H1 (cell line): ENCODE data around the gene MESD. TPM values are rescaled to one million over a fixed set of nuclear protein-coding genes. Genes with fewer than 3 reads are reported as not detected.

Experiments used
- CTCF ChIA-PET: fragments of 300-600 bp; sonication (Branson Sonifier 250); formaldehyde crosslinking; loops from one replicate; lab custom pipeline; 2021; ENCODE audit not compliant: partially characterized antibody; lab: Charles Lee
- POLR2A ChIA-PET: fragments of 300-600 bp; sonication (Branson Sonifier 250); formaldehyde crosslinking; loops from one replicate; lab custom pipeline; 2021; ENCODE audit warnings: inconsistent platforms; ENCODE audit not compliant: partially characterized antibody; lab: Charles Lee
- DNase-seq, 2 experiments: peaks; one replicate each; pipeline versions ENCODE4 v3.0.0 to v3.0.0-alpha.2; 2010 to 2022; ENCODE audit warnings: low spot score in 2 of 2, low read depth in 1 of 2, mixed read lengths in 1 of 2
- FAIRE-seq: peaks from 2 replicates; lab custom pipeline; 2011; peaks lifted over from hg19 to GRCh38; lab: Jason Lieb, UNC
- H2AFZ ChIP-seq: 2 replicates; pipeline ENCODE4 v1.8.1; 2012; ENCODE audit warnings: low read length, inconsistent platforms
- H2AK5ac ChIP-seq: 2 replicates; pipeline ENCODE4 v1.6.1; 2013; ENCODE audit warnings: low read depth, low read length
- H2BK120ac ChIP-seq: replicated peaks from 2 replicates; pipeline ENCODE3; 2013; ENCODE audit warnings: low read depth, low read length, inconsistent platforms
- H2BK12ac ChIP-seq: 2 replicates; pipeline ENCODE4 v1.6.1; 2013; ENCODE audit warnings: low read depth, low read length
- H2BK15ac ChIP-seq: 2 replicates; pipeline ENCODE4 v1.6.1; 2013; ENCODE audit warnings: low read length
- H2BK20ac ChIP-seq: 2 replicates; pipeline ENCODE4 v1.6.1; 2013; ENCODE audit warnings: low read length
- H2BK5ac ChIP-seq: 2 replicates; pipeline ENCODE4 v1.6.1; 2013; ENCODE audit warnings: low read depth, low read length
- H3K14ac ChIP-seq: 2 replicates; pipeline ENCODE4 v1.6.1; 2013; ENCODE audit warnings: inconsistent platforms; ENCODE audit not compliant: insufficient read length
- H3K18ac ChIP-seq: 2 replicates; pipeline ENCODE4 v1.6.1; 2013; ENCODE audit warnings: low read length; ENCODE audit errors: extremely low read depth
- H3K23ac ChIP-seq: 2 replicates; pipeline ENCODE4 v1.6.1; 2013; ENCODE audit warnings: inconsistent platforms; ENCODE audit not compliant: insufficient read length
- H3K23me2 ChIP-seq: 2 replicates; pipeline ENCODE4 v1.6.1; 2013; ENCODE audit warnings: low read depth, low read length
- H3K27ac ChIP-seq: 2 replicates; pipeline ENCODE4 v1.6.1; 2011; ENCODE audit warnings: low read depth, low read length, inconsistent platforms
- H3K27me3 ChIP-seq, 4 experiments: replicated peaks in 1 of 4; 1 replicate in 1 of 4; 2 replicates in 3 of 4; pipeline versions ENCODE4 v1.6.1 to v1.8.1; 2011 to 2013; ENCODE audit warnings: low read length in 3 of 4, mild to moderate bottlenecking in 3 of 4, inconsistent platforms in 2 of 4, mixed read lengths in 2 of 4, moderate library complexity in 1 of 4; ENCODE audit not compliant: control insufficient read depth in 3 of 4, insufficient read depth in 3 of 4; ENCODE audit errors: extremely low read depth in 1 of 4
- H3K36me3 ChIP-seq, 4 experiments: 2 replicates each; pipeline versions ENCODE4 v1.6.1 to v1.8.1; 2011 to 2013; ENCODE audit warnings: mild to moderate bottlenecking in 4 of 4, low read length in 3 of 4, moderate library complexity in 2 of 4, control low read depth in 1 of 4, inconsistent platforms in 1 of 4; ENCODE audit not compliant: insufficient read depth in 4 of 4, control insufficient read depth in 2 of 4
- H3K4ac ChIP-seq: replicated peaks from 2 replicates; pipeline ENCODE3; 2013; ENCODE audit warnings: low read length, low read depth, mixed read lengths, inconsistent platforms; ENCODE audit not compliant: insufficient read length
- H3K4me1 ChIP-seq, 4 experiments: replicated peaks in 1 of 4; 1 replicate in 1 of 4; 2 replicates in 3 of 4; pipeline versions ENCODE4 v1.6.1 to v1.8.1; 2011 to 2013; ENCODE audit warnings: low read length in 3 of 4, inconsistent platforms in 2 of 4, mixed read lengths in 1 of 4; ENCODE audit not compliant: insufficient read depth in 4 of 4, control insufficient read depth in 3 of 4
- H3K4me2 ChIP-seq, 2 experiments: 2 replicates each; pipeline versions ENCODE4 v1.6.1 to v1.8.1; 2011 to 2013; ENCODE audit warnings: low read depth in 2 of 2, low read length in 2 of 2, control low read depth in 1 of 2, inconsistent platforms in 1 of 2, mild to moderate bottlenecking in 1 of 2; ENCODE audit not compliant: insufficient read depth in 1 of 2
- H3K4me3 ChIP-seq, 4 experiments: fragments of 200-600, 300-600 bp in 1 of 4; sonication (generic), shearing (Covaris generic), sonication (Bioruptor Twin) in 1 of 4; 2 replicates each; pipeline versions ENCODE4 v1.5.1 to v1.8.1; 2011 to 2016; ENCODE audit warnings: low read length in 4 of 4, low read depth in 3 of 4, control low read depth in 2 of 4, inconsistent platforms in 2 of 4, mild to moderate bottlenecking in 2 of 4, mixed read lengths in 1 of 4, moderate library complexity in 1 of 4; ENCODE audit not compliant: insufficient read depth in 2 of 4; ENCODE audit errors: extremely low read depth in 1 of 4
- H3K56ac ChIP-seq: replicated peaks from 2 replicates; pipeline ENCODE3; 2013; ENCODE audit warnings: low read depth, mild to moderate bottlenecking, mixed read lengths, low read length, inconsistent platforms; ENCODE audit not compliant: insufficient read length
- H3K79me1 ChIP-seq: 2 replicates; pipeline ENCODE4 v1.6.1; 2013; ENCODE audit warnings: low read depth, low read length, control low read depth
- H3K79me2 ChIP-seq, 2 experiments: 2 replicates each; pipeline versions ENCODE4 v1.6.1 to v1.8.1; 2012 to 2013; ENCODE audit warnings: low read length in 2 of 2, mild to moderate bottlenecking in 2 of 2, inconsistent platforms in 1 of 2; ENCODE audit not compliant: insufficient read depth in 2 of 2, control insufficient read depth in 1 of 2
- H3K9ac ChIP-seq, 4 experiments: replicated peaks in 1 of 4; 1 replicate in 1 of 4; 2 replicates in 3 of 4; pipeline versions ENCODE4 v1.6.1 to v1.8.1; 2011 to 2013; ENCODE audit warnings: low read depth in 3 of 4, low read length in 3 of 4, control low read depth in 2 of 4, mild to moderate bottlenecking in 2 of 4, moderate library complexity in 2 of 4, inconsistent platforms in 1 of 4; ENCODE audit errors: extremely low read depth in 1 of 4
- H3K9me3 ChIP-seq, 2 experiments: 2 replicates each; pipeline versions ENCODE4 v1.6.1 to v1.8.1; 2012 to 2013; ENCODE audit warnings: mild to moderate bottlenecking in 2 of 2, moderate library complexity in 2 of 2, control low read depth in 1 of 2, inconsistent platforms in 1 of 2, low read depth in 1 of 2, low read length in 1 of 2, mixed read lengths in 1 of 2; ENCODE audit not compliant: insufficient read depth in 2 of 2
- H4K20me1 ChIP-seq, 2 experiments: replicated peaks in 1 of 2; 2 replicates each; pipeline versions ENCODE3 to v1.8.1; 2011 to 2013; ENCODE audit warnings: inconsistent platforms in 2 of 2, low read length in 2 of 2, mild to moderate bottlenecking in 1 of 2; ENCODE audit not compliant: insufficient read depth in 2 of 2, control insufficient read depth in 1 of 2
- H4K5ac ChIP-seq: 2 replicates; pipeline ENCODE4 v1.6.1; 2013; ENCODE audit warnings: low read length, low read depth, mixed read lengths, inconsistent platforms; ENCODE audit not compliant: insufficient read length
- H4K8ac ChIP-seq: 2 replicates; pipeline ENCODE4 v1.8.0; 2013; ENCODE audit warnings: mild to moderate bottlenecking, moderate library complexity, low read length, inconsistent platforms; ENCODE audit not compliant: insufficient read depth; ENCODE audit errors: extremely low read depth
- H4K91ac ChIP-seq: replicated peaks from 2 replicates; pipeline ENCODE3; 2013; ENCODE audit warnings: low read length, mixed read lengths, inconsistent platforms; ENCODE audit not compliant: insufficient read length
- HDAC2 ChIP-seq, 2 experiments: fragments of 300-600 bp in 1 of 2; sonication (generic) in 1 of 2; IDR thresholded peaks; 2 replicates each; pipeline ENCODE4 v1.6.1; 2011 to 2012; ENCODE audit warnings: low read depth in 2 of 2, low read length in 2 of 2, mild to moderate bottlenecking in 2 of 2, moderate library complexity in 2 of 2, borderline replicate concordance in 1 of 2, inconsistent platforms in 1 of 2
- RAD21 ChIP-seq, 2 experiments: IDR thresholded peaks in 1 of 2; conservative IDR thresholded peaks in 1 of 2; 2 replicates each; pipeline ENCODE4 v1.6.1; 2011; ENCODE audit warnings: low read depth in 2 of 2, low read length in 2 of 2, improper control_type of control experiment in 1 of 2, inconsistent platforms in 1 of 2, mild to moderate bottlenecking in 1 of 2, moderate library complexity in 1 of 2
- WGBS, 2 experiments: shearing (Covaris generic) in 1 of 2; methylation state at CpG; one replicate each; pipeline versions ENCODE4 v1.1.6 to v1.1.7; 2013 to 2015; ENCODE audit warnings: low lambda C conversion rate in 2 of 2, mixed read lengths in 2 of 2, inconsistent platforms in 1 of 2, low coverage in 1 of 2, missing lambda C conversion rate in 1 of 2; ENCODE audit not compliant: insufficient replicate concordance in 2 of 2, insufficient coverage in 1 of 2, insufficient read length in 1 of 2; ENCODE audit errors: extremely low coverage in 1 of 2, missing lambda C conversion rate in 1 of 2; 5-methylcytosine and 5-hydroxymethylcytosine counted together
- polyA plus RNA-seq, 7 experiments: library from polyadenylated mRNA; depleted of rRNA in 3 of 7; stranded (reverse) in 5 of 7; unstranded in 2 of 7; fragments of >200 nt in 5 of 7; fragments of 200-250 nt in 2 of 7; gene quantifications; 1 replicate in 5 of 7; 2 replicates in 1 of 7; 4 replicates in 1 of 7; pipeline versions ENCODE4 v1.2.1 to v1.2.3, GENCODE V29; 2011 to 2013; ENCODE audit warnings: missing spikeins in 2 of 7, mixed read lengths in 2 of 7
- total RNA-seq: library from RNA; stranded (reverse); fragmentation: NEBNext Ultra II Directional; extraction: Animal tissue kit (Norgen Biotek cat#: 25700); gene quantifications from 2 replicates; pipeline ENCODE4 v1.2.1, GENCODE V29; 2021
- TF ChIP-seq, protein P1 (sequence below), 3 experiments: IDR thresholded peaks; 1 replicate in 2 of 3; 2 replicates in 1 of 3; pipeline versions ENCODE4 v1.5.1 to v1.6.1; 2011; ENCODE audit warnings: low read length in 3 of 3, mild to moderate bottlenecking in 3 of 3, inconsistent platforms in 2 of 3, low read depth in 1 of 3, moderate library complexity in 1 of 3; ENCODE audit not compliant: insufficient read depth in 1 of 3; ENCODE audit errors: control extremely low read depth in 1 of 3

Gene MESD
- total and polyA plus RNA-seq, 2 of the 8 experiments (the other 6 are each of a cell fraction or from before 2014, with no cell fraction given), result 11.0 to 28.3 TPM

DNA sequence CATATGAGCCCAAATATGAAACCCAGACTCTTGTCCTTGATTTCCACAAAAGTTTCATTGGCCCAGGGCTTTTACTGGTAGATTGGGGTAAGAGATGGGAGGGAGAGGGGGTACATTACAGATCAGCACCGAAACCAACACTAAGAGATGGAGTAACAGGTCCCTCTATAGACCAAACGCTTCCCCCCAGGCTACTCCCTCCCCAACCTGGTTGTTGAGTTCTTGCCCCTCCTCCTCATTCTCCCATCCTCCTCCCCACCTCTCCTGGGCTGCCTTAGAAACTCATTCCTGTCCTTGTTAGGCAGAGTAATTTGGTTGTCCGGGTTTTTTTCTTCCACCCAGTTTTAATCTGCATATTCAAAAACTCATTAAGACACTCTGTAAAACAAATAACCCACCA, 74.1 kb downstream of the MESD start:
- FAIRE-seq (peak; percentile 97), DNase-seq (peak; percentile 56 to 58)
- ChIA-PET POLR2A (interaction anchor here (1.3 kb wide), 1 partner anchor 16 kb away, joined by 3 read pairs; no protein-coding TSS in a partner anchor), CTCF (interaction anchor here (0.7 to 2.6 kb wide), 16 partner anchors 23 to 348 kb away, joined by 3 to 23 read pairs (median 4); partner anchors contain the start of gene CEMIP)
- Histone ChIP-seq H3K14ac (no peak overlapping the region), H3K23me2 (no peaks in the 10 kb centered on the region), H3K9ac (no peak overlapping the region), H2AFZ (no peak overlapping the region), H3K4ac (no peak overlapping the region), H3K23ac (no peak overlapping the region), H3K9me3 (no peaks in the 10 kb centered on the region), H2BK20ac (no peak overlapping the region), H3K79me1 (no peaks in the 10 kb centered on the region), H4K91ac (no peak overlapping the region), H3K56ac (no peak overlapping the region), H2BK15ac (no peak overlapping the region), H2BK5ac (no peak overlapping the region), H3K4me1 (peaks cover 0 to 3% (median 3%) of the 10 kb centered on the region in 4 experiments; a peak in 4 of 7 replicates), H3K18ac (no peak overlapping the region), H3K27ac (no peak overlapping the region), H4K20me1 (no peaks in the 10 kb centered on the region), H3K27me3 (peaks cover 0 to 2% (median 0%) of the 10 kb centered on the region in 4 experiments; a peak in 2 of 7 replicates), H2AK5ac (no peak overlapping the region), H4K8ac (no peak overlapping the region), H3K36me3 (no peaks in the 10 kb centered on the region), H3K79me2 (no peaks in the 10 kb centered on the region), H3K4me2 (no peak overlapping the region), H4K5ac (no peak overlapping the region), H3K4me3 (no peak overlapping the region), H2BK12ac (no peak overlapping the region; the same call in 1 of the 2 replicates), H2BK120ac (no peak overlapping the region)
- TF ChIP-seq RAD21 (IDR thresholded peaks at IDR 0.05 in 1 of 2, conservative IDR thresholded peaks at IDR 0.05 in 1 of 2; ENCODE audit: low read depth in 2 of 2, low read length in 2 of 2) (peak; percentile 78 to 80), HDAC2 (IDR thresholded peaks at IDR 0.05; ENCODE audit: borderline replicate concordance in 1 of 2, low read depth in 2 of 2, low read length in 2 of 2) (no peak)
- TF ChIP-seq, protein P1, sequence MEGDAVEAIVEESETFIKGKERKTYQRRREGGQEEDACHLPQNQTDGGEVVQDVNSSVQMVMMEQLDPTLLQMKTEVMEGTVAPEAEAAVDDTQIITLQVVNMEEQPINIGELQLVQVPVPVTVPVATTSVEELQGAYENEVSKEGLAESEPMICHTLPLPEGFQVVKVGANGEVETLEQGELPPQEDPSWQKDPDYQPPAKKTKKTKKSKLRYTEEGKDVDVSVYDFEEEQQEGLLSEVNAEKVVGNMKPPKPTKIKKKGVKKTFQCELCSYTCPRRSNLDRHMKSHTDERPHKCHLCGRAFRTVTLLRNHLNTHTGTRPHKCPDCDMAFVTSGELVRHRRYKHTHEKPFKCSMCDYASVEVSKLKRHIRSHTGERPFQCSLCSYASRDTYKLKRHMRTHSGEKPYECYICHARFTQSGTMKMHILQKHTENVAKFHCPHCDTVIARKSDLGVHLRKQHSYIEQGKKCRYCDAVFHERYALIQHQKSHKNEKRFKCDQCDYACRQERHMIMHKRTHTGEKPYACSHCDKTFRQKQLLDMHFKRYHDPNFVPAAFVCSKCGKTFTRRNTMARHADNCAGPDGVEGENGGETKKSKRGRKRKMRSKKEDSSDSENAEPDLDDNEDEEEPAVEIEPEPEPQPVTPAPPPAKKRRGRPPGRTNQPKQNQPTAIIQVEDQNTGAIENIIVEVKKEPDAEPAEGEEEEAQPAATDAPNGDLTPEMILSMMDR (IDR thresholded peaks at IDR 0.05; ENCODE audit: control extremely low read depth in 1 of 3, insufficient read depth in 1 of 3, low read depth in 1 of 3, low read length in 3 of 3), result peak; percentile 55 to 76 (median 57); a peak in 3 of 4 replicates
- 12% methylated on average over 3 of the region's 3 CpGs; no CpG with 5 or more reads in 1 of the 2 experiments for whole genome bisulfite sequencing, 2 experiments
